ENCODE results near the gene DIS3L2.

The DIS3L2 gene

DNA sequence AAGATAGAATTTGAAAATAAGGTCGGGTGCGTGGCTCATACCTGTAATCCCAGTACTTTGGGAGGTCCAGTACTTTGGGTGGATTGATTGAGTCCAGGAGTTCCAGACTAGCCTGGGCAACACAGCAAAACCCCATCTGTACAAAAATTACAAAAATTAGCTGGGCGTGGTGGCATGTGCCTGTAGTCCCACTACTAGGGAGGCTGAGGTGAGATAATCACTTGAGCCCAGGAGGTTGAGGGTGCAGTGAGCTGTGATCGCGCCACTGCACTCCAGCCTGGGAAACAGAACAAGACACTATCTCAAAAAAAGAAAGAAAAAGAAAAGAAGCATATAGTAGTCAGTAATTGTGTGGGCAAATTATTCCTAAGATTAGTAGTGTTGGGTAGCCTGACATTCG lies 222.8 kb downstream of the DIS3L2 start:
- Histone ChIP-seq H3K36me3 (ENCODE audit: insufficient read depth, low read length) (peaks cover 16% of the 10 kb centered on the region; the same call in 1 of the 2 replicates), H3K79me2 (ENCODE audit: insufficient read depth, low read length) (no peaks in the 10 kb centered on the region), H3F3A (ENCODE audit: low read depth) (no peaks in the 10 kb centered on the region), H3K4me3 (ENCODE audit: low read length, poor library complexity, severe bottlenecking) (no peak overlapping the region), H3K9me3 (ENCODE audit: insufficient read depth, low read depth, low read length) (0 out of 2 replicates have a peak, but pooled peaks cover 4% of the 10 kb centered on the region), H3K4me2 (ENCODE audit: low read depth, low read length, poor library complexity, severe bottlenecking) (no peak overlapping the region), H3K9ac (ENCODE audit: low read depth, low read length, poor library complexity, severe bottlenecking) (no peak overlapping the region), H3K4me1 (ENCODE audit: insufficient read depth, low read length, poor library complexity, severe bottlenecking) (no peaks in the 10 kb centered on the region), H3K9me2 (replicated peaks; ENCODE audit: low read depth, low read length) (no peaks in the 10 kb centered on the region), H4K20me1 (ENCODE audit: insufficient read depth, low read length, poor library complexity, severe bottlenecking) (no peaks in the 10 kb centered on the region), H3K27me3 (ENCODE audit: insufficient read depth, low read length, poor library complexity, severe bottlenecking) (no peaks in the 10 kb centered on the region), H2AFZ (ENCODE audit: low read length) (no peak overlapping the region)
- TF ChIP-seq CTCF (conservative IDR thresholded peaks at IDR 0.05; ENCODE audit: low read length) = no peak
- TF ChIP-seq EZH2phosphoT487 (IDR thresholded peaks at IDR 0.05; ENCODE audit: borderline replicate concordance) = no peak

DNA sequence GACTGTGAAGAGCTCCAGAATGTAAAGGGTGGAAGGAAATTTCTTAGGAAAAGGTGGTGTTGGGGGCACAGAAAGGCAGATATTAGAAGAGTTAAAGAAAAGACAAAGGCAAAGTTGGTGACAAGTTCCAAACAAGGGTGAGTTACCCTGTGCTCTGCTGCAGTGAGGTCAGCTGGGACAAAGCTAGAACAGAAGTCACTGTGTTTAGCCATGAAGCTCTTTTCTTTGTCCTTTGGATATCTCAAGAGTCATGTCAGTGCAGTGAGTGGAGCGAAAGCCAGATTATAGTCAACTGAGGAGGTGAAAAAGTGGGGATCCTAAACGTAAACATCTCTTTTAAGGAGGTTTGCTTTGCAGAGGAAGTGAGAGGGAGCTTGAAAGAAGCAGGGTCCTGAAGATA lies 229.3 kb downstream of the DIS3L2 start:
- H3K36me3 ChIP-seq (ENCODE audit: insufficient read depth, low read length) = peaks cover 6% of the 10 kb centered on the region; the same call in 1 of the 2 replicates
- no peaks in the 10 kb centered on the region for H3K4me1 ChIP-seq (ENCODE audit: insufficient read depth, low read length, poor library complexity, severe bottlenecking)
- no peaks in the 10 kb centered on the region for H3K9me2 ChIP-seq (replicated peaks; ENCODE audit: low read depth, low read length)
- H3K79me2 ChIP-seq (ENCODE audit: insufficient read depth, low read length) = no peaks in the 10 kb centered on the region
- H3K9ac ChIP-seq (ENCODE audit: low read depth, low read length, poor library complexity, severe bottlenecking) = no peak overlapping the region
- H3K27me3 ChIP-seq (ENCODE audit: insufficient read depth, low read length, poor library complexity, severe bottlenecking) = no peaks in the 10 kb centered on the region
- H2AFZ ChIP-seq (ENCODE audit: low read length) = no peak overlapping the region
- H4K20me1 ChIP-seq (ENCODE audit: insufficient read depth, low read length, poor library complexity, severe bottlenecking) = no peaks in the 10 kb centered on the region
- TF ChIP-seq CTCF (conservative IDR thresholded peaks at IDR 0.05; ENCODE audit: low read length) (no peak), EZH2phosphoT487 (IDR thresholded peaks at IDR 0.05; ENCODE audit: borderline replicate concordance) (no peak)
- no peaks in the 10 kb centered on the region for H3F3A ChIP-seq (ENCODE audit: low read depth)
- H3K4me3 ChIP-seq (ENCODE audit: low read length, poor library complexity, severe bottlenecking) = no peak overlapping the region
- no peak overlapping the region for H3K4me2 ChIP-seq (ENCODE audit: low read depth, low read length, poor library complexity, severe bottlenecking)
- no peaks in the 10 kb centered on the region for H3K9me3 ChIP-seq (ENCODE audit: insufficient read depth, low read depth, low read length)

- Histone ChIP-seq H3K79me2 (ENCODE audit: insufficient read depth, low read length) (no peaks in the 10 kb centered on the region), H3K4me2 (ENCODE audit: low read depth, low read length, poor library complexity, severe bottlenecking) (no peak overlapping the region), H3K9me3 (ENCODE audit: insufficient read depth, low read depth, low read length) (no peaks in the 10 kb centered on the region), H3K27me3 (ENCODE audit: insufficient read depth, low read length, poor library complexity, severe bottlenecking) (no peaks in the 10 kb centered on the region), H4K20me1 (ENCODE audit: insufficient read depth, low read length, poor library complexity, severe bottlenecking) (no peaks in the 10 kb centered on the region), H3F3A (ENCODE audit: low read depth) (no peaks in the 10 kb centered on the region), H3K4me1 (ENCODE audit: insufficient read depth, low read length, poor library complexity, severe bottlenecking) (no peaks in the 10 kb centered on the region), H2AFZ (ENCODE audit: low read length) (no peak overlapping the region), H3K9ac (ENCODE audit: low read depth, low read length, poor library complexity, severe bottlenecking) (no peak overlapping the region), H3K4me3 (ENCODE audit: low read length, poor library complexity, severe bottlenecking) (no peak overlapping the region), H3K36me3 (ENCODE audit: insufficient read depth, low read length) (no peaks in the 10 kb centered on the region; the same call in 1 of the 2 replicates), H3K9me2 (replicated peaks; ENCODE audit: low read depth, low read length) (no peaks in the 10 kb centered on the region)
- TF ChIP-seq CTCF (conservative IDR thresholded peaks at IDR 0.05; ENCODE audit: low read length) (no peak), EZH2phosphoT487 (IDR thresholded peaks at IDR 0.05; ENCODE audit: borderline replicate concordance) (no peak)
These were observed 234.0 kb downstream of the DIS3L2 start for GRCh38 chr2:232195487-232195886.
